ENCODE data around the gene C22orf42. TPM values are rescaled to one million over a fixed set of nuclear protein-coding genes. Genes with fewer than 3 reads are reported as not detected.

C22orf42 gene
- polyA plus RNA-seq, 2 of the 4 experiments (the other 2 are of a cell fraction): not detected

GRCh38 chr22:32103658-32104315 is 55.3 kb downstream of the C22orf42 start:
- no peak for FAIRE-seq
- POLR2A ChIA-PET: no interaction called here
- Histone ChIP-seq H3K27ac (no peak overlapping the region), H3K4me1 (no peaks in the 10 kb centered on the region), H3K4me2 (no peak overlapping the region), H3K4me3 (no peak overlapping the region), H3K9me3 (no peaks in the 10 kb centered on the region)
- ATAC-seq: no peak
- CTCF ChIA-PET: interaction anchor here (0.6 to 1.7 kb wide), 10 partner anchors 11 to 341 kb away, joined by 3 to 6 read pairs (median 4); partner anchors contain the start of gene RFPL2
- TF ChIP-seq SMC3 (IDR thresholded peaks at IDR 0.05) (peak; percentile 35; the same call in 2 of the 3 replicates), RAD21 (conservative IDR thresholded peaks at IDR 0.05 in 1 of 2, IDR thresholded peaks at IDR 0.05 in 1 of 2) (peak; percentile 54 to 58), NR3C1 (IDR thresholded peaks at IDR 0.05) (no peak)
- TF ChIP-seq, protein P1, sequence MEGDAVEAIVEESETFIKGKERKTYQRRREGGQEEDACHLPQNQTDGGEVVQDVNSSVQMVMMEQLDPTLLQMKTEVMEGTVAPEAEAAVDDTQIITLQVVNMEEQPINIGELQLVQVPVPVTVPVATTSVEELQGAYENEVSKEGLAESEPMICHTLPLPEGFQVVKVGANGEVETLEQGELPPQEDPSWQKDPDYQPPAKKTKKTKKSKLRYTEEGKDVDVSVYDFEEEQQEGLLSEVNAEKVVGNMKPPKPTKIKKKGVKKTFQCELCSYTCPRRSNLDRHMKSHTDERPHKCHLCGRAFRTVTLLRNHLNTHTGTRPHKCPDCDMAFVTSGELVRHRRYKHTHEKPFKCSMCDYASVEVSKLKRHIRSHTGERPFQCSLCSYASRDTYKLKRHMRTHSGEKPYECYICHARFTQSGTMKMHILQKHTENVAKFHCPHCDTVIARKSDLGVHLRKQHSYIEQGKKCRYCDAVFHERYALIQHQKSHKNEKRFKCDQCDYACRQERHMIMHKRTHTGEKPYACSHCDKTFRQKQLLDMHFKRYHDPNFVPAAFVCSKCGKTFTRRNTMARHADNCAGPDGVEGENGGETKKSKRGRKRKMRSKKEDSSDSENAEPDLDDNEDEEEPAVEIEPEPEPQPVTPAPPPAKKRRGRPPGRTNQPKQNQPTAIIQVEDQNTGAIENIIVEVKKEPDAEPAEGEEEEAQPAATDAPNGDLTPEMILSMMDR (IDR thresholded peaks at IDR 0.05): peak; percentile 44
- WGBS (ENCODE audit: missing lambda C conversion rate): 2% methylated on average over 2 of the region's 2 CpGs
- no peak for DNase-seq (ENCODE audit: low read depth in 1 of 2, low spot score in 1 of 2)

DNA sequence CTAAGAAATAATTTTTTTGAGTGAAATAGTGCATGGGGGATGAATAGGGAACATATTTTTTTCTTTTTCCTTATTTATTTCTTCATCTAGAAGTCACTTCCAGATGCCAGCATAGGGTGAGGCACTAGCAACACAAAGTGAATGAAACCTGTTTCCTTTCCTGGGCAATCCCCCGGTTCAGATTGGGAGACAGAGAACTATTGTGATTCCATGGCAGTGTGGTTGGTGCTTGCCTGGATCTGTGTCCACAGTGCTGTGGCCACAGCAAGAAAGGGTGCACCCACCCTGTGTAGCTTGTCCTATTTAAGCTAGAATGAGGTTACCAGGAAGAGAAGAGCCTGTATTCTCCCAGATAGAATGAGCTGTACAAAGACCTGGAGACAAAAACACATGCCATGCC is 58.4 kb downstream of the C22orf42 start:
- POLR2A ChIA-PET: no interaction called here
- TF ChIP-seq HMGXB4 (CRISPR knock-in tag; IDR thresholded peaks at IDR 0.05; ENCODE audit: borderline replicate concordance): no peak
- TF ChIP-seq, protein P2, sequence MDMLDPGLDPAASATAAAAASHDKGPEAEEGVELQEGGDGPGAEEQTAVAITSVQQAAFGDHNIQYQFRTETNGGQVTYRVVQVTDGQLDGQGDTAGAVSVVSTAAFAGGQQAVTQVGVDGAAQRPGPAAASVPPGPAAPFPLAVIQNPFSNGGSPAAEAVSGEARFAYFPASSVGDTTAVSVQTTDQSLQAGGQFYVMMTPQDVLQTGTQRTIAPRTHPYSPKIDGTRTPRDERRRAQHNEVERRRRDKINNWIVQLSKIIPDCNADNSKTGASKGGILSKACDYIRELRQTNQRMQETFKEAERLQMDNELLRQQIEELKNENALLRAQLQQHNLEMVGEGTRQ (IDR thresholded peaks at IDR 0.05): no peak
- no peak for TF ChIP-seq KDM1A (IDR thresholded peaks at IDR 0.05; ENCODE audit: low read depth)
- TF ChIP-seq FOSL2 (IDR thresholded peaks at IDR 0.05): no peak
- no peak for TF ChIP-seq FOSL2 (CRISPR knock-in tag; IDR thresholded peaks at IDR 0.05)
- no peak for TF ChIP-seq HOXB5 (CRISPR knock-in tag; IDR thresholded peaks at IDR 0.05)
- TF ChIP-seq MAX (IDR thresholded peaks at IDR 0.05): no peak
- no peak for TF ChIP-seq EP300 (IDR thresholded peaks at IDR 0.05)
- TF ChIP-seq RNF2 (IDR thresholded peaks at IDR 0.05; ENCODE audit: borderline replicate concordance, low read depth): no peak
- no peak overlapping the region for H3K4me3 ChIP-seq
- CTCF ChIA-PET: interaction anchor here (1.1 to 1.3 kb wide), 2 partner anchors 124 to 900 kb away, joined by 3 to 4 read pairs; no protein-coding TSS in a partner anchor
- FAIRE-seq (no peak), DNase-seq (ENCODE audit: low read depth in 1 of 2, low spot score in 1 of 2) (no peak), ATAC-seq (no peak)
- no peak overlapping the region for H3K4me2 ChIP-seq
- H3K9me3 ChIP-seq: no peaks in the 10 kb centered on the region
- H3K4me1 ChIP-seq: no peaks in the 10 kb centered on the region
- WGBS (ENCODE audit: missing lambda C conversion rate): 0% methylated on average over 1 of the region's 1 CpG
- no peak overlapping the region for H3K27ac ChIP-seq

Small RNA genes within 50 kb of the gene (small RNA-seq; reads per million reads assigned to genes)
- gene AP1B1P2 (0 reads per million in 6 experiments), gene RF02171 (0 reads per million in 6 experiments)

Other genes with a start within 250 kb of the C22orf42 start
- 113 and 137 TPM in 2 replicates for gene YWHAH, start 214.8 kb downstream of the C22orf42 start, polyA plus RNA-seq (2011; rRNA removed)
- 91.9 to 102 TPM (median 97.5 TPM) in 3 replicates for gene YWHAH, start 214.8 kb downstream of the C22orf42 start, polyA plus RNA-seq (2017; fragmentation: RNase III; extraction: RNeasy Plus Mini Kit Qiagen cat#74134 plus additional on column Dnase treatment)
- gene SLC5A1, start 116.0 kb downstream of the C22orf42 start, polyA plus RNA-seq (2011; rRNA removed): 0.04 and 0.08 TPM in 2 replicates
- 0.01 to 0.03 TPM in 2 of 3 replicates, not detected in the other for gene SLC5A1, start 116.0 kb downstream of the C22orf42 start, polyA plus RNA-seq (2017; fragmentation: RNase III; extraction: RNeasy Plus Mini Kit Qiagen cat#74134 plus additional on column Dnase treatment)
- gene RFPL2, start 45.8 kb upstream of the C22orf42 start, polyA plus RNA-seq (2011; rRNA removed): 0.19 and 0.32 TPM in 2 replicates
- 0.17 to 0.30 TPM (median 0.25 TPM) in 3 replicates for gene RFPL2, start 45.8 kb upstream of the C22orf42 start, polyA plus RNA-seq (2017; fragmentation: RNase III; extraction: RNeasy Plus Mini Kit Qiagen cat#74134 plus additional on column Dnase treatment)
- gene SLC5A4, start 96.0 kb upstream of the C22orf42 start, polyA plus RNA-seq (2011; rRNA removed): not detected in 2 replicates
- gene SLC5A4, start 96.0 kb upstream of the C22orf42 start, polyA plus RNA-seq (2017; fragmentation: RNase III; extraction: RNeasy Plus Mini Kit Qiagen cat#74134 plus additional on column Dnase treatment): not detected in 3 replicates
- gene RFPL3, start 198.6 kb upstream of the C22orf42 start, polyA plus RNA-seq (2011; rRNA removed): not detected in 2 replicates
- not detected in 3 replicates for gene RFPL3, start 198.6 kb upstream of the C22orf42 start, polyA plus RNA-seq (2017; fragmentation: RNase III; extraction: RNeasy Plus Mini Kit Qiagen cat#74134 plus additional on column Dnase treatment)